Loucy (cell line): ENCODE measurements around the gene CCR6.
"Not testable (repeated sequence)": the region's sequence is repeated elsewhere in the genome, so short reads cannot be mapped to it uniquely, and the experiment has no call there.

Experiments
- H2AFZ ChIP-seq: fragments of 200-600 bp; sonication (generic); 2 replicates; pipeline ENCODE4 v1.6.0; 2016; ENCODE audit warnings: antibody characterized with exemption, mild to moderate bottlenecking, low read length, moderate library complexity
- H3F3A ChIP-seq: fragments of 200-600 bp; 2 replicates; pipeline ENCODE4 v1.6.0; 2016; ENCODE audit warnings: antibody characterized with exemption, low read depth, mild to moderate bottlenecking
- H3K27me3 ChIP-seq: fragments of 200-600 bp; sonication (generic); 2 replicates; pipeline ENCODE4 v1.6.1; 2014; ENCODE audit warnings: low read length, mild to moderate bottlenecking; ENCODE audit not compliant: insufficient read depth, poor library complexity, severe bottlenecking
- H3K36me3 ChIP-seq: fragments of 200-600 bp; sonication (generic); 2 replicates; pipeline ENCODE4 v1.6.1; 2016; ENCODE audit warnings: low read length; ENCODE audit not compliant: insufficient read depth
- H3K4me1 ChIP-seq: fragments of 200-600 bp; sonication (generic); 2 replicates; pipeline ENCODE4 v1.5.1; 2014; ENCODE audit warnings: low read length, mild to moderate bottlenecking; ENCODE audit not compliant: insufficient read depth, poor library complexity, severe bottlenecking
- H3K4me2 ChIP-seq: fragments of 200-600 bp; sonication (generic); 2 replicates; pipeline ENCODE4 v1.6.0; 2014; ENCODE audit warnings: antibody characterized with exemption, low read length, low read depth, mild to moderate bottlenecking; ENCODE audit not compliant: poor library complexity, severe bottlenecking
- H3K4me3 ChIP-seq: fragments of 200-600 bp; sonication (generic); 2 replicates; pipeline ENCODE4 v1.5.1; 2014; ENCODE audit warnings: low read length, mild to moderate bottlenecking, mixed read lengths; ENCODE audit not compliant: poor library complexity, severe bottlenecking
- H3K79me2 ChIP-seq: fragments of 200-600 bp; sonication (generic); 2 replicates; pipeline ENCODE4 v1.6.1; 2014; ENCODE audit warnings: low read length; ENCODE audit not compliant: insufficient read depth
- H3K9ac ChIP-seq: fragments of 200-600 bp; sonication (generic); 2 replicates; pipeline ENCODE4 v1.6.0; 2014; ENCODE audit warnings: mild to moderate bottlenecking, low read depth, low read length, moderate library complexity; ENCODE audit not compliant: poor library complexity, severe bottlenecking
- H3K9me2 ChIP-seq: fragments of 200-600 bp; sonication (generic); replicated peaks from 2 replicates; pipeline ENCODE4 v1.6.1; 2016; ENCODE audit warnings: low read depth, low read length, mixed read lengths
- H3K9me3 ChIP-seq: fragments of 200-600 bp; sonication (generic); 2 replicates; pipeline ENCODE4 v1.6.1; 2014; ENCODE audit warnings: mild to moderate bottlenecking, antibody characterized with exemption, low read length, low read depth; ENCODE audit not compliant: insufficient read depth
- H4K20me1 ChIP-seq: fragments of 200-600 bp; sonication (generic); 2 replicates; pipeline ENCODE4 v1.6.0; 2014; ENCODE audit warnings: antibody characterized with exemption, low read length, mild to moderate bottlenecking; ENCODE audit not compliant: insufficient read depth, poor library complexity, severe bottlenecking
- EZH2phosphoT487 ChIP-seq: fragments of 200-600 bp; IDR thresholded peaks from 2 replicates; pipeline ENCODE4 v1.6.1; 2018; ENCODE audit warnings: antibody characterized with exemption, mild to moderate bottlenecking, moderate library complexity, borderline replicate concordance
- TF ChIP-seq, protein P1 (sequence below): fragments of 200-600 bp; sonication (generic); conservative IDR thresholded peaks from 2 replicates; pipeline ENCODE4 v1.5.1; 2014; ENCODE audit warnings: mild to moderate bottlenecking, antibody characterized with exemption, low read length

The CCR6 gene

DNA sequence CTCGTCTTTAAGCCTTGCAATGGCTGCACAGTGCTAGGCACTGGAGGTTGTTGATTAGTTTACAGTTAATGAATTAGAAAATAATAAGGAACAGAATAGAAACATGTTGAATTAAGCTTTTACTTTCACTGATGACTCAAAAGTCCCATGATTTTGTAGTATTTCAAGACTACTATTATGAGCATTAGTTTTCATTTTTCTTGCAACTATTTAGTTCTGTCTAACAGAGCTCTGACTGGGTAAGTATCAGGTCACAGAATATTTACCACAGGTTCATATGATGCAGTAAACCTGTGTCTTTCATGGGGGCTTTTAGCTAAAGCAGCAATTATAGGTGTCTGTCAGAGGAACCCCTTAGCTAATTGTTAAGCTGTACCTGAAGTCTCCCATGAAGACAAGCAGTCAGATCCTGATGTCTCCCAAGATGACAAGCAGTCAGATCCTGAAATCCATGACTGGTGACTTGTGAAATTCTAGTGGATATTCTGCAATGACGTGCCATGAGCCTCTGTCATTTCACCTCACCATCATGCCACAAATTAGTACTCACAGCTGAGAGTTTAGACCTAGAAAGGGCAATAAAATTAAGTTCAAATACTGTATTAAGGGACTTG, 43.1 kb downstream of the CCR6 start:
- Histone ChIP-seq H3K9me2 (no peaks in the 10 kb centered on the region), H3K4me3 (no peak overlapping the region), H3K36me3 (no peaks in the 10 kb centered on the region), H3K4me1 (no peaks in the 10 kb centered on the region), H3K79me2 (no peaks in the 10 kb centered on the region), H3K27me3 (no peaks in the 10 kb centered on the region), H3K9me3 (no peaks in the 10 kb centered on the region), H2AFZ (no peak overlapping the region), H3F3A (no peaks in the 10 kb centered on the region), H3K9ac (no peak overlapping the region), H4K20me1 (no peaks in the 10 kb centered on the region), H3K4me2 (no peak overlapping the region)
- TF ChIP-seq EZH2phosphoT487: no peak
- TF ChIP-seq, protein P1, sequence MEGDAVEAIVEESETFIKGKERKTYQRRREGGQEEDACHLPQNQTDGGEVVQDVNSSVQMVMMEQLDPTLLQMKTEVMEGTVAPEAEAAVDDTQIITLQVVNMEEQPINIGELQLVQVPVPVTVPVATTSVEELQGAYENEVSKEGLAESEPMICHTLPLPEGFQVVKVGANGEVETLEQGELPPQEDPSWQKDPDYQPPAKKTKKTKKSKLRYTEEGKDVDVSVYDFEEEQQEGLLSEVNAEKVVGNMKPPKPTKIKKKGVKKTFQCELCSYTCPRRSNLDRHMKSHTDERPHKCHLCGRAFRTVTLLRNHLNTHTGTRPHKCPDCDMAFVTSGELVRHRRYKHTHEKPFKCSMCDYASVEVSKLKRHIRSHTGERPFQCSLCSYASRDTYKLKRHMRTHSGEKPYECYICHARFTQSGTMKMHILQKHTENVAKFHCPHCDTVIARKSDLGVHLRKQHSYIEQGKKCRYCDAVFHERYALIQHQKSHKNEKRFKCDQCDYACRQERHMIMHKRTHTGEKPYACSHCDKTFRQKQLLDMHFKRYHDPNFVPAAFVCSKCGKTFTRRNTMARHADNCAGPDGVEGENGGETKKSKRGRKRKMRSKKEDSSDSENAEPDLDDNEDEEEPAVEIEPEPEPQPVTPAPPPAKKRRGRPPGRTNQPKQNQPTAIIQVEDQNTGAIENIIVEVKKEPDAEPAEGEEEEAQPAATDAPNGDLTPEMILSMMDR: no peak

DNA sequence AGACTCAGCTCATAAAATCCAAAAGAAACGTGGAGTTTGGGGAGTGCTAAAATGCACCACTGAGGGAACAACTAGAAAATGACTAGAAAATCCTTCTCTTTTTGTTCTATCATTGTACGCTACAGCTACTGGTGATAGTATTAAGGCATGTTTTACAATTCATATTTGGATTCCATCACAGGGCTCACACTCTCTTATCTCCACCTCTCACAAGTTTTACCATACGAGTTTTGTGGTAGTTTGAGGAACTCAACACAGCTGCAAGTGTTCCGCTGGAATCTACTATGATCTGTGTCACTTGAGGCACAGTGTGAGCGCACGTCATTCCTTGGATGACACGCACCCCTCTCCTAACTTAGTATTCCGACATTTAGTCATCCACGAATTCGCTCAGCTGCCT, 44.8 kb downstream of the CCR6 start:
- H3K79me2 ChIP-seq, H3K4me2 ChIP-seq, H2AFZ ChIP-seq, H3K9me3 ChIP-seq, H3K4me1 ChIP-seq, H3K36me3 ChIP-seq, H3F3A ChIP-seq, H3K4me3 ChIP-seq, H3K9ac ChIP-seq, H4K20me1 ChIP-seq, H3K27me3 ChIP-seq, H3K9me2 ChIP-seq: not testable (repeated sequence)

DNA sequence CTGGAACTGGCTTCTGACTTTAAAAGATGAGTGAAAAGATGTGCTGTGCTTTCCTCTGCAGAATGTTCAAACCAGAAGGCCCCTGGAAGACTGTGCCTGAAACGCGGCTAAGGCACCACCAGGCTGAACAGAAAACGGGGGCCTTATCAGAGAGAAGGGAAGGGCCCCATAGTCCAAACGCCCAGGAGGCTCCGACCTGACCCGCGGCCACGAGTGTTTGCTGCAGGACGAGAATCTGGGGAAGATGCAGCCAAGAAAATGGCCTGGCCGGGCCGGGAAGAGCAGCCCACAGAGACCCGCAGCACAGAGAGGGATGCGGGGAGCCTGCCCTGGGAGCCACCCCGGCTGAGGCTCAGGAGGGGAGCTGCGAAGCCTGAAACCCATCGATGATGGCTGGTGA, 45.4 kb downstream of the CCR6 start:
- H4K20me1 ChIP-seq, H3F3A ChIP-seq, H3K79me2 ChIP-seq, H3K4me2 ChIP-seq, H3K36me3 ChIP-seq, H3K27me3 ChIP-seq, H3K4me1 ChIP-seq, H3K9me2 ChIP-seq, H3K4me3 ChIP-seq, H3K9ac ChIP-seq, H2AFZ ChIP-seq, H3K9me3 ChIP-seq: not testable (repeated sequence)

DNA sequence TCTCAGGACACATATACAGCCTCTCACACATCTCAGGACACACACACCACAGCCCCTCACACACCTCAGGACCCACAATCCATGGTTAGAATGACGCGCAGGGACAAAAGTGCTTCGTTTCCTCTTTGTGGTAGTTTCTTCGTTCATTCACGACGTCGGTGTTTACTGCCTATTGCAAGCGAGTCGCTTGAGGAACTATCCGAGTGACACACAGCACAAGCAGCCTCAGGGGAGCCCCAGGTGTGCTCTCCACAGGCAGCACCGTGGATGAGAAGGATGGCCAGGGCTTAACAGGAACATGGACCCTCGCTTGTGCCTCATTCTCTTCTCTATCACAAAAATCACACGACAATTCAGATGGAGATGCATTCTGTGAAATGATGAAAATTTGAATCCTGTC, 47.0 kb downstream of the CCR6 start:
- H3K9ac ChIP-seq, H4K20me1 ChIP-seq, H3K27me3 ChIP-seq, H2AFZ ChIP-seq, H3K9me3 ChIP-seq, H3K4me3 ChIP-seq, H3K4me2 ChIP-seq, H3K9me2 ChIP-seq, H3K79me2 ChIP-seq, H3K4me1 ChIP-seq, H3F3A ChIP-seq, H3K36me3 ChIP-seq: not testable (repeated sequence)

DNA sequence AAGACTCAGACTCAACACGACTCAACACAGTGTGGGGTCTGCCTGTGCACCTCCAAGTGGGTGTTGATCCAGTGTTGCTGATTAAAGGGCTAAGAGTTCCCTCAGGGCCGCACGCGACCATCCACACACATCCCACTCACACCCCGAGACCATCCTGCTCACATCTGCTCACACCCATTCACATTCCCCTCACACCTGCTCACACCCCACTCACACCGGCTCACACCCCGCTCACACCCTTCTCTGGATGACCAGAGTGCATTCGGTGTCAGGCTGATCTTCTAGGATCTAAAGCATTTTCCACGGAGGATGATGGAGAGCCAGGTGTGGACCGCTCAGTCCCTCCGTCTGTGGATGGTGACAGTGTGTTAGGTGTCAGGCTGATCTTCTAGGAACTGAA, 48.4 kb downstream of the CCR6 start:
- not testable (repeated sequence) for H3K36me3 ChIP-seq, H3K4me3 ChIP-seq, H3K27me3 ChIP-seq, H2AFZ ChIP-seq, H3K9me2 ChIP-seq, H3K79me2 ChIP-seq, H4K20me1 ChIP-seq, H3K4me2 ChIP-seq, H3K9ac ChIP-seq, H3F3A ChIP-seq, H3K4me1 ChIP-seq, H3K9me3 ChIP-seq

DNA sequence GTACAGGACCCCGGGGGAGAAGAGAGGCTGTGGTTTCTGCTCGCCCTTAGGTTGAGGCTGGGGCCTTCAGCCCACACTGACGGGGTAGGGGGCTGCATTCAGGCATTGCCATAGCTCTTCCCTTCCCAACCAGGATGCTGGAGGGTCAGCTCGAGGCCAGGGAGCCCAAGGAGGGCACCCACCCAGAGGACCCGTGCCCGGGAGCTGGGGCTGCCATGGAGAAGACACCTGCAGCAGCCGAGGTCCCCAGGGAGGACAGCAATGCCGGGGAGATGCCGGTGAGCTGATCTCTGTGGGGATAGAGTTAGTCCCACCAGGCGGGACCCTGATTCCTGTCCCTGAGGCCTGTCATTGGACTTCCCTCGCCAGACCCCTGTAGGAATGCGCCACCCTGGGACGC, 49.1 kb downstream of the CCR6 start:
- not testable (repeated sequence) for H3K4me1 ChIP-seq

DNA sequence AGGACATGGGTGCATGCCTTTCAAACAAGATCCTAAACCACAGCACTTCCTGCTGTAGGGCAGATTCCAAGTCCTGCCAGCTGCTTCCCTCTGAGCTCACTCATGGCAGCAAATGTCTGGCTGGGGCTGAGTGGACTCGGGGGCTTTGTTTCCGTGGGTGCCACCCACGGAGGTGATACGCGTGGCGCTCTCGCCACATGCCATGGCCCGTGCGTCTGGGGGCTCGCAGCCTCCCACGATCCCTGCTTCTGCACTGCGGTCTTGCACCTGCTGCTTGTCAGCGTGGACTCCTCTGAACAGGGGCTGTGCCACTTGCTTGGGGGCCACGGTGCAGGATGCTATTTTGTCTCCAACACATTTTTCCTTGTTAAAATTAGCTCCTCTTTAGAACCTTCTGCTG, 54.4 kb downstream of the CCR6 start:
- H3K9me3 ChIP-seq, H3K36me3 ChIP-seq, H3F3A ChIP-seq, H4K20me1 ChIP-seq, H2AFZ ChIP-seq, H3K9ac ChIP-seq, H3K4me3 ChIP-seq, H3K4me2 ChIP-seq, H3K27me3 ChIP-seq, H3K9me2 ChIP-seq, H3K4me1 ChIP-seq, H3K79me2 ChIP-seq: not testable (repeated sequence)

More for the DNA sequence above, 49.1 kb downstream of the CCR6 start:
- H2AFZ ChIP-seq, H3F3A ChIP-seq, H3K9ac ChIP-seq, H3K9me3 ChIP-seq, H4K20me1 ChIP-seq, H3K4me2 ChIP-seq, H3K79me2 ChIP-seq, H3K9me2 ChIP-seq, H3K27me3 ChIP-seq, H3K36me3 ChIP-seq, H3K4me3 ChIP-seq: not testable (repeated sequence)
